ENCODE measurements around the gene DHRS13. TPM values are rescaled to one million over a fixed set of nuclear protein-coding genes. Genes with fewer than 3 reads are reported as not detected.
"Not testable (repeated sequence)": the region's sequence is repeated elsewhere in the genome, so short reads cannot be mapped to it uniquely, and the experiment has no call there.

Gene DHRS13
- total RNA-seq, 1 donor from 2014 or later: 12.4 TPM

GRCh38 chr17:28907709-28908475 lies 5.0 kb upstream of the DHRS13 start:
- Mint-ChIP-seq H3K4me3 (no peak overlapping the region), H3K27ac (peak overlapping the region; percentile 39), H3K27me3 (ENCODE audit: low read depth) (no peaks in the 10 kb centered on the region), H3K36me3 (peaks cover 35% of the 10 kb centered on the region), H3K4me1 (peaks cover 1% of the 10 kb centered on the region), H3K9me3 (no peaks in the 10 kb centered on the region)
- DNase-seq (ENCODE audit: low spot score in 2 of 2, unreplicated experiment in 2 of 2): no peak
- TF ChIP-seq CTCF (IDR thresholded peaks at IDR 0.05; ENCODE audit: unreplicated experiment): no peak

- H3K27ac Mint-ChIP-seq: peak overlapping the region; percentile 43
- H3K27me3 Mint-ChIP-seq (ENCODE audit: low read depth): no peaks in the 10 kb centered on the region
- peaks cover 27% of the 10 kb centered on the region for H3K36me3 Mint-ChIP-seq
Measured at GRCh38 chr17:28906706-28907438, 4.0 kb upstream of the DHRS13 start.

GRCh38 chr17:28906276-28906675 lies 3.4 kb upstream of the DHRS13 start:
- Mint-ChIP-seq H3K27me3 (ENCODE audit: low read depth) (no peaks in the 10 kb centered on the region), H3K27ac (peak overlapping the region; percentile 43), H3K36me3 (peaks cover 27% of the 10 kb centered on the region), H3K9me3 (no peaks in the 10 kb centered on the region), H3K4me3 (no peak overlapping the region), H3K4me1 (peaks cover 10% of the 10 kb centered on the region)
- no peak for DNase-seq (ENCODE audit: low spot score in 2 of 2, unreplicated experiment in 2 of 2)
- TF ChIP-seq CTCF (IDR thresholded peaks at IDR 0.05; ENCODE audit: unreplicated experiment): no peak

More at GRCh38 chr17:28906706-28907438, 4.0 kb upstream of the DHRS13 start:
- no peak for DNase-seq (ENCODE audit: low spot score in 2 of 2, unreplicated experiment in 2 of 2)
- peaks cover 7% of the 10 kb centered on the region for H3K4me1 Mint-ChIP-seq
- no peak overlapping the region for H3K4me3 Mint-ChIP-seq
- no peaks in the 10 kb centered on the region for H3K9me3 Mint-ChIP-seq
- TF ChIP-seq CTCF (IDR thresholded peaks at IDR 0.05; ENCODE audit: unreplicated experiment): no peak

GRCh38 chr17:28904800-28905199 lies 1.9 kb upstream of the DHRS13 start:
- Mint-ChIP-seq H3K27me3 (ENCODE audit: low read depth) (no peaks in the 10 kb centered on the region), H3K4me3 (no peak overlapping the region), H3K27ac (no peak overlapping the region), H3K9me3 (no peaks in the 10 kb centered on the region), H3K4me1 (peaks cover 10% of the 10 kb centered on the region), H3K36me3 (peaks cover 20% of the 10 kb centered on the region)
- no peak for DNase-seq (ENCODE audit: low spot score in 2 of 2, unreplicated experiment in 2 of 2)
- no peak for TF ChIP-seq CTCF (IDR thresholded peaks at IDR 0.05; ENCODE audit: unreplicated experiment)

GRCh38 chr17:28903546-28903841 lies 615 bp upstream of the DHRS13 start:
- DNase-seq (ENCODE audit: low spot score in 2 of 2, unreplicated experiment in 2 of 2); H3K27me3 Mint-ChIP-seq (ENCODE audit: low read depth); H3K9me3 Mint-ChIP-seq: not testable (repeated sequence)
- Mint-ChIP-seq H3K27ac (peak overlapping the region; percentile 68), H3K36me3 (peaks cover 14% of the 10 kb centered on the region), H3K4me3 (peak overlapping the region; percentile 52), H3K4me1 (peaks cover 10% of the 10 kb centered on the region)

Data from mesothelial cell of epicardium (in vitro differentiated cells).